GM12878 (cell line): ENCODE measurements around the gene ZNF322. TPM values are rescaled to one million over a fixed set of nuclear protein-coding genes. Genes with fewer than 3 reads are reported as not detected.
A peak's percentile ranks its signal among the peaks of the same experiment; 100 is the strongest.

Experiments
- ATAC-seq: fragments of 200-7000 bp; cut with Tn5 transposase; 3 replicates; pipeline ENCODE4 v1.9.1; 2020; ENCODE audit warnings: mild to moderate bottlenecking, moderate library complexity
- BruUV-seq: library from RNA; stranded (reverse); fragments of 400-500 nt; replicated peaks from 2 replicates; lab custom pipeline; 2021; lab: Mats Ljungman, UMichigan
- CTCF ChIA-PET: fragments of 300-600 bp; sonication (Branson Sonifier 250); formaldehyde crosslinking; extraction: SDS; loops from one replicate; lab custom pipeline; 2021; ENCODE audit warnings: inconsistent platforms; lab: Yijun Ruan, JAX
- POLR2A ChIA-PET: fragments of 350-600 bp; formaldehyde crosslinking; extraction: SDS; loops from one replicate; lab custom pipeline; 2021; ENCODE audit warnings: inconsistent platforms; lab: Charles Lee
- RAD21 ChIA-PET: fragments of 300-600 bp; sonication (Branson Sonifier 250); formaldehyde crosslinking; loops from one replicate; lab custom pipeline; 2023; ENCODE audit warnings: antibody characterized with exemption; ENCODE audit not compliant: unreplicated experiment; lab: Charles Lee
- SMC1A ChIA-PET: fragments of 300-600 bp; sonication (Branson Sonifier 250); formaldehyde crosslinking; loops from one replicate; lab custom pipeline; 2023; ENCODE audit not compliant: unreplicated experiment, uncharacterized antibody; lab: Charles Lee
- DNase-seq: peaks from one replicate; pipeline ENCODE4 v3.0.0-alpha.2; 2011; ENCODE audit warnings: low read depth, low spot score
- FAIRE-seq: peaks from 3 replicates; lab custom pipeline; 2011; peaks lifted over from hg19 to GRCh38; lab: Jason Lieb, UNC
- H2AFZ ChIP-seq: 2 replicates; pipeline ENCODE4 v1.6.0; 2011; ENCODE audit warnings: low read depth, low read length, control low read depth; ENCODE audit not compliant: control insufficient read depth
- H3K27ac ChIP-seq: 2 replicates; pipeline ENCODE4 v1.5.1; 2011; ENCODE audit warnings: control low read depth; ENCODE audit not compliant: control insufficient read depth, insufficient read depth
- H3K27me3 ChIP-seq, 2 experiments: replicated peaks in 1 of 2; 2 replicates each; pipeline versions ENCODE4 v1.6.0 to v1.6.1; 2011; ENCODE audit warnings: low read length in 1 of 2; ENCODE audit not compliant: control insufficient read depth in 2 of 2, insufficient read depth in 2 of 2
- H3K36me3 ChIP-seq, 2 experiments: 2 replicates each; pipeline ENCODE4 v1.5.1; 2011; ENCODE audit warnings: low read length in 1 of 2; ENCODE audit not compliant: control insufficient read depth in 2 of 2, insufficient read depth in 2 of 2
- H3K4me1 ChIP-seq: 2 replicates; pipeline ENCODE4 v1.6.1; 2011; ENCODE audit warnings: mild to moderate bottlenecking, low read length, moderate library complexity, mixed read lengths; ENCODE audit not compliant: control insufficient read depth, insufficient read depth
- H3K4me2 ChIP-seq: 2 replicates; pipeline ENCODE4 v1.6.0; 2011; ENCODE audit warnings: control low read depth; ENCODE audit not compliant: control insufficient read depth, insufficient read depth
- H3K4me3 ChIP-seq: fragments of 200-600 bp; sonication (generic); 2 replicates; pipeline ENCODE4 v1.5.1; 2016
- H3K79me2 ChIP-seq: 2 replicates; pipeline ENCODE4 v1.6.0; 2011; ENCODE audit warnings: low read length; ENCODE audit not compliant: control insufficient read depth, insufficient read depth
- H3K9ac ChIP-seq: 2 replicates; pipeline ENCODE4 v1.8.0; 2011; ENCODE audit warnings: low read length, control low read depth, mixed read lengths; ENCODE audit not compliant: control insufficient read depth, insufficient read depth
- H3K9me3 ChIP-seq: replicated peaks from 3 replicates; pipeline ENCODE4 v1.5.1; 2011; ENCODE audit warnings: mild to moderate bottlenecking, low read length; ENCODE audit not compliant: control insufficient read depth, insufficient read depth
- H4K20me1 ChIP-seq: 2 replicates; pipeline ENCODE4 v1.6.0; 2011; ENCODE audit not compliant: control insufficient read depth, insufficient read depth
- ATF7 ChIP-seq: fragments of 450-650 bp; IDR thresholded peaks from 2 replicates; pipeline ENCODE4 v1.6.1; 2016; ENCODE audit warnings: low read depth, mild to moderate bottlenecking
- CHD4 ChIP-seq: fragments of 200-600 bp; sonication (generic); IDR thresholded peaks from 2 replicates; pipeline ENCODE4 v1.6.1; 2016; ENCODE audit warnings: mild to moderate bottlenecking
- CTCF ChIP-seq, 3 experiments: IDR thresholded peaks in 2 of 3; conservative IDR thresholded peaks in 1 of 3; 2 replicates each; pipeline ENCODE4 v1.5.1; 2011; ENCODE audit warnings: low read depth in 3 of 3, low read length in 3 of 3, mild to moderate bottlenecking in 3 of 3, control low read depth in 2 of 3, moderate library complexity in 2 of 3, inconsistent platforms in 1 of 3, mixed read lengths in 1 of 3; ENCODE audit not compliant: control insufficient read depth in 2 of 3, insufficient read depth in 1 of 3; ENCODE audit errors: extremely low read depth in 1 of 3
- E2F4 ChIP-seq: IDR thresholded peaks from 2 replicates; pipeline ENCODE4 v1.6.1; 2012; ENCODE audit warnings: low read depth, low read length, improper control_type of control experiment
- FOXM1 ChIP-seq: IDR thresholded peaks from 2 replicates; pipeline ENCODE4 v1.6.1; 2012; ENCODE audit warnings: low read depth, mild to moderate bottlenecking, inconsistent platforms, low read length, moderate library complexity
- GABPA ChIP-seq: IDR thresholded peaks from 2 replicates; pipeline ENCODE4 v1.6.1; 2014; ENCODE audit warnings: antibody characterized with exemption, low read depth, mild to moderate bottlenecking, inconsistent platforms
- HDAC2 ChIP-seq: fragments of 200-600 bp; sonication (generic); IDR thresholded peaks from 2 replicates; pipeline ENCODE4 v1.6.1; 2017
- KDM1A ChIP-seq: fragments of 200-600 bp; sonication (generic); IDR thresholded peaks from 2 replicates; pipeline ENCODE4 v1.6.1; 2016; ENCODE audit warnings: borderline replicate concordance
- LARP7 ChIP-seq: fragments of 450-650 bp; IDR thresholded peaks from 2 replicates; pipeline ENCODE4 v1.6.1; 2017; ENCODE audit warnings: mild to moderate bottlenecking
- MTA3 ChIP-seq: IDR thresholded peaks from 2 replicates; pipeline ENCODE4 v1.6.1; 2012; ENCODE audit warnings: low read length, inconsistent platforms, borderline replicate concordance
- NR2C1 ChIP-seq: fragments of 450-650 bp; IDR thresholded peaks from 2 replicates; pipeline ENCODE4 v1.6.1; 2017; ENCODE audit warnings: antibody characterized with exemption, mild to moderate bottlenecking, moderate library complexity
- NR2C2 ChIP-seq: IDR thresholded peaks from 2 replicates; pipeline ENCODE4 v1.6.1; 2011; ENCODE audit warnings: borderline replicate concordance, low read depth; ENCODE audit not compliant: control insufficient read depth, insufficient read length
- NR2F1 ChIP-seq: fragments of 450-650 bp; conservative IDR thresholded peaks from 2 replicates; pipeline ENCODE4 v1.6.1; 2017; ENCODE audit warnings: mild to moderate bottlenecking
- RCOR1 ChIP-seq: conservative IDR thresholded peaks from 2 replicates; pipeline ENCODE4 v1.6.1; 2012; ENCODE audit warnings: low read depth, low read length, improper control_type of control experiment
- SREBF1 ChIP-seq: IDR thresholded peaks from 2 replicates; pipeline ENCODE4 v1.6.1; 2012; ENCODE audit warnings: mild to moderate bottlenecking, low read length
- USF1 ChIP-seq: IDR thresholded peaks from 2 replicates; pipeline ENCODE4 v1.6.1; 2011; ENCODE audit warnings: borderline replicate concordance, low read depth, mild to moderate bottlenecking, moderate library complexity, mixed read lengths, low read length; ENCODE audit not compliant: insufficient read depth; ENCODE audit errors: extremely low read length
- WRNIP1 ChIP-seq: IDR thresholded peaks from 2 replicates; pipeline ENCODE4 v1.6.1; 2011; ENCODE audit warnings: low read depth, low read length, improper control_type of control experiment, borderline replicate concordance
- ZNF384 ChIP-seq: IDR thresholded peaks from 2 replicates; pipeline ENCODE4 v1.6.1; 2012; ENCODE audit warnings: low read depth, mild to moderate bottlenecking, low read length, improper control_type of control experiment, borderline replicate concordance
- WGBS: methylation state at CpG from one replicate; pipeline ENCODE4 v1.1.6; 2016; ENCODE audit warnings: low lambda C conversion rate; ENCODE audit not compliant: insufficient replicate concordance, insufficient coverage; ENCODE audit errors: missing lambda C conversion rate; 5-methylcytosine and 5-hydroxymethylcytosine counted together
- in situ Hi-C: fragments of 300-500 bp; cut with MboI; formaldehyde crosslinking; loops from 9 replicates; pipeline ENCODE4 v1.14.3; 2018; ENCODE audit warnings: mixed read lengths
- intact Hi-C: fragments of 100-400 bp; cut with micrococcal nuclease; formaldehyde crosslinking; loops from one replicate; pipeline ENCODE4 v1.14.2; 2022; ENCODE audit not compliant: unreplicated experiment
- polyA plus RNA-seq, 11 experiments: library from polyadenylated mRNA; depleted of rRNA in 4 of 11; unstranded in 6 of 11; stranded (reverse) in 5 of 11; fragments of >200 nt; fragmentation: Nextera tagmentation in 4 of 11; fragmentation: Illumina TruSeq in 1 of 11; extraction: Ambion mirVana in 4 of 11; extraction: Trizol in 1 of 11; gene quantifications; 1 replicate in 1 of 11; 2 replicates in 10 of 11; pipeline versions ENCODE4 v1.2.1 to v1.2.3, GENCODE V29; 2011 to 2016; ENCODE audit warnings: inconsistent platforms in 2 of 11, missing spikeins in 2 of 11, low read depth in 1 of 11
- total RNA-seq, 4 experiments: library from RNA; depleted of rRNA in 3 of 4; stranded (reverse); fragments of >200 nt in 3 of 4; fragmentation: Illumina TruSeq in 1 of 4; extraction: Trizol in 1 of 4; gene quantifications; 2 replicates each; pipeline versions ENCODE4 v1.2.1 to v1.2.3, GENCODE V29; 2013 to 2021

Gene ZNF322
- total and polyA plus RNA-seq, 10 of the 15 experiments (the other 5 are each of a cell fraction or from before 2014, with no cell fraction given): 2.7 to 19.1 (median 11.9) TPM

GRCh38 chr6:26597821-26598220, 61.7 kb downstream of the ZNF322 start:
- no peak for FAIRE-seq
- no peaks in the 10 kb centered on the region for H4K20me1 ChIP-seq
- TF ChIP-seq HDAC2 (no peak), CHD4 (no peak), GABPA (no peak), ZNF384 (no peak), NR2F1 (no peak), FOXM1 (no peak), WRNIP1 (no peak), CTCF (IDR thresholded peaks at IDR 0.05 in 2 of 3, conservative IDR thresholded peaks at IDR 0.05 in 1 of 3; ENCODE audit: control insufficient read depth in 2 of 3, extremely low read depth in 1 of 3, insufficient read depth in 1 of 3, low read depth in 3 of 3, low read length in 3 of 3) (no peak), LARP7 (no peak), KDM1A (no peak), NR2C1 (no peak), SREBF1 (no peak), RCOR1 (no peak), MTA3 (no peak), ATF7 (no peak), USF1 (no peak), NR2C2 (no peak), E2F4 (no peak)
- TF ChIP-seq, all 136 proteins: peak for 0
- CTCF ChIA-PET: no interaction called here
- no peak overlapping the region for H2AFZ ChIP-seq
- intact Hi-C loops: loop anchor here (10.0 kb wide), 1 partner anchor 423 kb away; no protein-coding TSS in a partner anchor
- POLR2A ChIA-PET: no interaction called here
- peak overlapping the region; percentile 84 for H3K9ac ChIP-seq
- H3K4me3 ChIP-seq: peak overlapping the region; percentile 93
- DNase-seq: no peak
- RAD21 ChIA-PET: no interaction called here
- no peak for ATAC-seq
- H3K9me3 ChIP-seq: no peaks in the 10 kb centered on the region
- no TSS peak for BruUV-seq
- SMC1A ChIA-PET: no interaction called here
- no peaks in the 10 kb centered on the region for H3K27me3 ChIP-seq
- peak overlapping the region; percentile 98 for H3K4me2 ChIP-seq
- in situ Hi-C loops: no loop called here
- 91% methylated on average over 20 of the region's 21 CpGs for WGBS
- peaks cover 1 to 15% of the 10 kb centered on the region in 2 experiments; a peak in 2 of 4 replicates for H3K36me3 ChIP-seq
- H3K79me2 ChIP-seq: peaks cover 21% of the 10 kb centered on the region
- no peak overlapping the region; the same call in 1 of the 2 replicates for H3K27ac ChIP-seq
- peaks cover 18% of the 10 kb centered on the region for H3K4me1 ChIP-seq
